Epithelial cell of esophagus (primary cell): ENCODE data around the gene PBX1.

Experiments
- DNase-seq: peaks from one replicate; pipeline ENCODE4 v3.0.0; 2010; ENCODE audit warnings: low read depth
- H3K4me3 ChIP-seq: 2 replicates; pipeline ENCODE4 v1.5.1; 2011; ENCODE audit warnings: mild to moderate bottlenecking, low read length, control low read depth
- CTCF ChIP-seq: IDR thresholded peaks from 2 replicates; pipeline ENCODE4 v1.5.1; 2011; ENCODE audit warnings: low read depth, mild to moderate bottlenecking, low read length, control low read depth, inconsistent platforms; ENCODE audit not compliant: insufficient read depth; ENCODE audit errors: missing control alignments

The PBX1 gene

GRCh38 chr1:164885311-164885710 lies 326.3 kb downstream of the PBX1 start:
- peak; percentile 42 for DNase-seq
- TF ChIP-seq CTCF, result no peak
- H3K4me3 ChIP-seq, result no peak overlapping the region

DNA sequence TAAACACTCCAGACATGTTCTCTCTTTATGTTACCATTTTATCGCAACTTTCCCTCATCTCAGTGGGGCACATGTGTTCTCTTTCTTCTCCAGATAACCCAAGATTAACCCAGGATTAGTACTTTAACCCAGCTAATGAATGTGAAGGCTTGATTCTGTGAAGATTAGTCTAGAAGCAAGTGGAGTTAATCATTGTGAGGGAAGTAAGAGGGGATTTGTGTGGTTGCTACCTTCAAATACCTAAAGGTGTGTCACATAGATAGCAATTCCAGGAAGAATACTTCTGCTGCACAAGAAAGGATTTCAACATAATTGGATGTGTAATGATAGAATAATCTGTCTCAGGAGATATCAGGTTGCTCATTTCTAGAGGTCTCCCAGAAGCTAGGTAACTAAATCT lies 327.1 kb downstream of the PBX1 start:
- DNase-seq, result peak; percentile 53
- H3K4me3 ChIP-seq, result no peak overlapping the region
- no peak for TF ChIP-seq CTCF

- TF ChIP-seq CTCF, result no peak
Observed at GRCh38 chr1:164891615-164892014, 332.6 kb downstream of the PBX1 start.

DNA sequence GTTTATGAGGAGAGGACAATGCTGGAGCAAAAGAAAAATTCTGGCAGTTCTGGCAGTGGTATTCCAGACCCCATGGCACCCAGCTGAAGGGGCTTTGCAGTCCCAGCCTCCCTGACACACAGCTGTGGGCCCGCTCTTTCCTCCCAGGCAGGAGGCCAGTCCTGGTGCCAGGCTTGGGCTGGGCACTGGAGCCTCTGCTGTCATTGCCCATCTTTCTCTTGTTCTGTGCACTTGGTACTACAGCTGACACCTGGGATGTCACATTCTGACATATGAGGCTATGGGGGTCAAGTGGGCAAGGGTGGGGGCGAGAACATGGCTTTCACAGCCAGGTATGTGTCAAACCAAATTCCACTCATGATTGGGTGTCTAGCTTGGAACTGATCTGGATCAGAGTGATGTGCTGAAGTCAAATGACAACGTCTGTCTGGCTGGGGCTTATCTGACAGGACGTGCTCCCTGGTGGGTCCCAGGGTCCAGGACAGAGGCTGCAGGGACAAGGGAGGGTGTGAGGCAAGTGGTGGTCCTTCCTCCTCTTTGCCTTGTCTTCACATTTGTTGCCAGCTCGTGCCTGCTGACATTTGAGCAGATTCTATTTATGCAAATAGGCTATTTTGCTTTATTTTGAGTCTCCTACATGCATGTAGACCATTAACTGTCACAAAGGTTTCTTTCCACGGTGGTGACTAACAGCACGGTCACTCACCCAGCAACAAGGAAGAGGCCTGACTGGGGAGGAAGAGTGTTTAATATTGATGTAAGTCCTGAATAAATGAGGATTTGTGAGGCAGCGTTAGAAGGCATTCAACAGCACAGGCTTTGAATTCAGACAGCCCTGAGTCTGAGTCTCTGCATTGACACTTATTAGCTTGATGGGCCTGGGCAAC lies 336.3 kb downstream of the PBX1 start:
- no peak for TF ChIP-seq CTCF
- no peak overlapping the region for H3K4me3 ChIP-seq
- DNase-seq, result no peak

More at GRCh38 chr1:164891615-164892014, 332.6 kb downstream of the PBX1 start:
- DNase-seq, result no peak
- H3K4me3 ChIP-seq, result no peak overlapping the region

DNA sequence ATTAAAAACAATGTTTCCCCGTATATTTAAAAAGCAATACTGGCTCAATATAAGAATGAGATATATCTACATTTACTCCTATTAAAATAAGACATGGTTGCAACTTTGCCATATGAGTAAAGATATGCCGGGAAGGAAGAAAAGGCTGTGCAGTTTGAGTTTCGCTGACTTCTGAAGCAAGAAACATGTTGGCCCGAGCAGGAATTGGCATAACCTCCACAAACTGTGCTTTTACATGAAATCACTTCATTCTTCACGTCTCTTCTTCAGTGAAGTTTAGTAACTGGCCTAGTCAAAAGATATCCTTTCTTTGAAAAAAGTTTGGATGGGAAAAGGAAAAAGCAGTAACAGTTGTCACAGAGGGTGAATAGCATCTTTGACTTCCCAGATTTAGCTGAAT lies 342.0 kb downstream of the PBX1 start:
- H3K4me3 ChIP-seq, result no peak overlapping the region
- no peak for TF ChIP-seq CTCF
- no peak for DNase-seq
